ENCODE data around the gene SPCS2. TPM values are rescaled to one million over a fixed set of nuclear protein-coding genes. Genes with fewer than 3 reads are reported as not detected.

Gene SPCS2
- total RNA-seq, 4 donors from 2014 or later: 4.9 to 126 (median 28.0) TPM

DNA sequence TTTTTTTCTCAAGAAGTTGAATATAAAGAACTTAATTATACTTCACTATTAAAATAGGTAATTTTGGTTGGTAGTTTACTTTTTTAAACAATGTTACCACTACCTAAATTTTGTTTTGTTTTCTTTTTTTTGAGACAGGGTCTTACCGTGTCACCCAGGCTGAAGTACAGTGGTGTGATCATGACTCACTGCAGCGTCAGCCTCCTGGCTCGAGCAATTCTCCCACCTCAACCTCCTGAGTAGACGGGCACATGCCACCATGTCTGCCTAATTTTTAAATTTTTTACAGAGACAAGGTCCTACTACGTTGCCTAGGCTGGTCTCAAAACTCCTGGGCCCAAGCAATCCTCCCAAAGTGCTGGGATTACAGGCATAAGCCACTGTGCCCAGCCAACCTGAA, 17.6 kb downstream of the SPCS2 start:
- no peaks in the 10 kb centered on the region for H3K36me3 ChIP-seq
- TF ChIP-seq POLR2A (IDR thresholded peaks at IDR 0.05) (no peak), CTCF (IDR thresholded peaks at IDR 0.05) (no peak)
- H3K4me3 ChIP-seq: no peak overlapping the region

DNA sequence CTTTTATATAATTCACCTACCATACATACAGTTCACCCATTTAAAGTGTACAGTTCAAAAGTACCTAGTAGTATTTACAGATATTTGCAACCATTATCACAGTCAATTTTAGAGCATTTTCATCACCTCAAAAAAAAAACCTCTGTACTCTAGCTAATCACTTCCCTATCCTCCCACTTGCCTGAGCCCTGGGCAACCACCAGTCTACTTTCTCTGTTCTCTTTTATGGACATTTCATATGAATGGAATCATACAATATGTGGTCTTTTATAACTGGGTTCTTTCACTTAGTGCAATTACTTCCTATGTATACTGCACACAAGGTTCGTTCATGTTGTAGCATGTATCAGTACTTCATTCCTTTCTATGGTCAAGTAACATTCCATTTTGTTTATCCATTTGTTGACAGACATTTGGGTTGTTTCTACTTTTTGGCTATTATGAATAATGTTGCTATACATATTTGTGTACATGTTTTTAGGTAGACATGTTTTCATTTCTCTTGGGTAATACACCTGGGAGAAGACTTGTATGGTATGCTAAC, 21.9 kb downstream of the SPCS2 start:
- Histone ChIP-seq H3K27me3 (no peaks in the 10 kb centered on the region), H3K4me3 (no peak overlapping the region), H3K4me1 (no peaks in the 10 kb centered on the region), H3K36me3 (no peaks in the 10 kb centered on the region), H3K27ac (no peak overlapping the region), H3K9me3 (no peaks in the 10 kb centered on the region)
- TF ChIP-seq CTCF (IDR thresholded peaks at IDR 0.05) (no peak), POLR2A (IDR thresholded peaks at IDR 0.05) (no peak)
- DNase-seq: no peak
- intact Hi-C loops (cut with DNase I; ENCODE audit: low total_unique reads): no loop called here

More for the DNA sequence above, 17.6 kb downstream of the SPCS2 start:
- H3K27ac ChIP-seq: no peak overlapping the region
- no peak for DNase-seq
- H3K4me1 ChIP-seq: no peaks in the 10 kb centered on the region
- no peaks in the 10 kb centered on the region for H3K27me3 ChIP-seq
- intact Hi-C loops (cut with DNase I; ENCODE audit: low total_unique reads): no loop called here
- no peaks in the 10 kb centered on the region for H3K9me3 ChIP-seq

- Histone ChIP-seq H3K4me1 (no peaks in the 10 kb centered on the region), H3K27me3 (no peaks in the 10 kb centered on the region), H3K36me3 (no peaks in the 10 kb centered on the region), H3K9me3 (no peaks in the 10 kb centered on the region), H3K4me3 (no peak overlapping the region), H3K27ac (no peak overlapping the region)
- TF ChIP-seq POLR2A (IDR thresholded peaks at IDR 0.05) (no peak), CTCF (IDR thresholded peaks at IDR 0.05) (no peak)
- intact Hi-C loops (cut with DNase I; ENCODE audit: low total_unique reads): no loop called here
- no peak for DNase-seq
These were observed 22.4 kb downstream of the SPCS2 start for GRCh38 chr11:74971424-74971823.

- H3K36me3 ChIP-seq: peaks cover 0 to 3% of the 10 kb centered on the region in 2 donors
- H3K4me1 ChIP-seq: no peaks in the 10 kb centered on the region
- TF ChIP-seq POLR2A (IDR thresholded peaks at IDR 0.05) (no peak), CTCF (IDR thresholded peaks at IDR 0.05) (no peak)
- intact Hi-C loops (cut with DNase I; ENCODE audit: low total_unique reads): no loop called here
- DNase-seq: no peak
- no peaks in the 10 kb centered on the region for H3K9me3 ChIP-seq
- no peak overlapping the region for H3K4me3 ChIP-seq
- no peaks in the 10 kb centered on the region for H3K27me3 ChIP-seq
- H3K27ac ChIP-seq: no peak overlapping the region
These were observed 29.0 kb downstream of the SPCS2 start for GRCh38 chr11:74978041-74978440.

GRCh38 chr11:74980634-74981033, 31.6 kb downstream of the SPCS2 start:
- no peak overlapping the region for H3K27ac ChIP-seq
- intact Hi-C loops (cut with DNase I; ENCODE audit: low total_unique reads): no loop called here
- H3K36me3 ChIP-seq: peaks cover 0 to 3% of the 10 kb centered on the region in 2 donors
- H3K4me1 ChIP-seq: no peaks in the 10 kb centered on the region
- TF ChIP-seq CTCF (IDR thresholded peaks at IDR 0.05) (no peak), POLR2A (IDR thresholded peaks at IDR 0.05) (no peak)
- no peak overlapping the region for H3K4me3 ChIP-seq
- no peak for DNase-seq
- H3K27me3 ChIP-seq: no peaks in the 10 kb centered on the region
- H3K9me3 ChIP-seq: no peaks in the 10 kb centered on the region
